SK-N-SH (cell line): ENCODE results near the gene RBBP9. TPM values are rescaled to one million over a fixed set of nuclear protein-coding genes. Genes with fewer than 3 reads are reported as not detected.

ENCODE experiments used
- CTCF ChIA-PET: fragments of 300-600, 350-600 bp; formaldehyde crosslinking; extraction: SDS; loops from one replicate; lab custom pipeline; 2021; lab: Yijun Ruan, JAX
- POLR2A ChIA-PET: fragments of 350-600 bp; sonication (Branson Sonifier 250); formaldehyde crosslinking; extraction: SDS; loops from one replicate; lab custom pipeline; 2020; ENCODE audit warnings: antibody characterized with exemption, inconsistent platforms; lab: Yijun Ruan, JAX
- DNase-seq: peaks from one replicate; pipeline ENCODE4 v3.0.0; 2012
- H2AFZ ChIP-seq: fragments of 200-600 bp; sonication (generic); 2 replicates; pipeline ENCODE4 v1.8.1; 2016; ENCODE audit warnings: antibody characterized with exemption, mild to moderate bottlenecking, low read depth
- H3F3A ChIP-seq: fragments of 200-600 bp; sonication (generic); replicated peaks from 2 replicates; pipeline ENCODE3; 2016; ENCODE audit warnings: antibody characterized with exemption, mild to moderate bottlenecking; ENCODE audit not compliant: insufficient read depth
- H3K27ac ChIP-seq, 2 experiments: fragments of 200-500 bp in 1 of 2; fragments of 200-600 bp in 1 of 2; sonication (Bioruptor generic) in 1 of 2; sonication (generic), shearing (Covaris generic) in 1 of 2; 2 replicates each; pipeline versions ENCODE4 v1.5.1 to v1.6.1; 2014 to 2016; ENCODE audit warnings: low read depth in 2 of 2, inconsistent platforms in 1 of 2, low read length in 1 of 2, mild to moderate bottlenecking in 1 of 2, mixed read lengths in 1 of 2
- H3K27me3 ChIP-seq: fragments of 200-600 bp; sonication (generic), shearing (Covaris generic); 2 replicates; pipeline ENCODE4 v1.6.1; 2016; ENCODE audit warnings: mixed run types; ENCODE audit not compliant: insufficient read depth
- H3K36me3 ChIP-seq, 2 experiments: fragments of 200-500 bp in 1 of 2; fragments of 200-600 bp in 1 of 2; sonication (Bioruptor generic) in 1 of 2; sonication (generic) in 1 of 2; replicated peaks in 1 of 2; 2 replicates each; pipeline versions ENCODE3 to v1.5.1; 2014 to 2016; ENCODE audit warnings: low read length in 1 of 2, mild to moderate bottlenecking in 1 of 2; ENCODE audit not compliant: insufficient read depth in 2 of 2, control insufficient read depth in 1 of 2
- H3K4me1 ChIP-seq, 2 experiments: fragments of 200-500 bp in 1 of 2; fragments of 200-600 bp in 1 of 2; sonication (Bioruptor generic) in 1 of 2; sonication (generic), shearing (Covaris generic) in 1 of 2; 2 replicates each; pipeline versions ENCODE4 v1.5.1 to v1.6.1; 2014 to 2016; ENCODE audit warnings: low read depth in 1 of 2, low read length in 1 of 2, mixed run types in 1 of 2; ENCODE audit not compliant: insufficient read depth in 2 of 2, control insufficient read depth in 1 of 2
- H3K4me2 ChIP-seq: fragments of 200-600 bp; sonication (generic), shearing (Covaris generic); 2 replicates; pipeline ENCODE4 v1.6.1; 2017; ENCODE audit warnings: mixed run types
- H3K4me3 ChIP-seq, 2 experiments: fragments of 200-500 bp in 1 of 2; fragments of 200-600 bp in 1 of 2; sonication (Bioruptor generic) in 1 of 2; sonication (generic), shearing (Covaris generic) in 1 of 2; 2 replicates each; pipeline versions ENCODE4 v1.5.1 to v1.8.1; 2014 to 2016; ENCODE audit warnings: low read depth in 2 of 2, inconsistent platforms in 1 of 2, low read length in 1 of 2, mild to moderate bottlenecking in 1 of 2, mixed read lengths in 1 of 2, moderate library complexity in 1 of 2
- H3K79me2 ChIP-seq: fragments of 200-600 bp; sonication (generic); 2 replicates; pipeline ENCODE4 v1.8.1; 2017; ENCODE audit warnings: mild to moderate bottlenecking; ENCODE audit not compliant: insufficient read depth
- H3K9ac ChIP-seq: fragments of 200-600 bp; sonication (generic); 2 replicates; pipeline ENCODE4 v1.6.1; 2017; ENCODE audit warnings: mixed run types
- H3K9me2 ChIP-seq: fragments of 200-600 bp; sonication (generic); 2 replicates; pipeline ENCODE4 v1.6.1; 2017; ENCODE audit warnings: mixed run types
- H3K9me3 ChIP-seq: fragments of 200-600 bp; sonication (generic); 2 replicates; pipeline ENCODE4 v1.6.1; 2017; ENCODE audit warnings: mixed run types, mild to moderate bottlenecking, moderate library complexity
- H4K20me1 ChIP-seq: fragments of 200-600 bp; sonication (generic); 2 replicates; pipeline ENCODE4 v1.6.1; 2017; ENCODE audit warnings: mild to moderate bottlenecking, mixed run types; ENCODE audit not compliant: insufficient read depth
- ELF1 ChIP-seq: IDR thresholded peaks from 2 replicates; pipeline ENCODE4 v1.4.0; 2012
- EP300 ChIP-seq, 2 experiments: IDR thresholded peaks; 2 replicates each; pipeline versions ENCODE4 v1.4.0 to v1.6.1; 2012; ENCODE audit warnings: borderline replicate concordance in 1 of 2, low read depth in 1 of 2, low read length in 1 of 2
- FOSL2 ChIP-seq: IDR thresholded peaks from 2 replicates; pipeline ENCODE4 v1.4.0; 2012; ENCODE audit warnings: low read depth, mild to moderate bottlenecking, moderate library complexity, borderline replicate concordance
- FOXJ3 ChIP-seq: sonication (generic); formaldehyde crosslinking; IDR thresholded peaks from 2 replicates; pipeline ENCODE4 v1.5.1; 2020; ENCODE audit warnings: mild to moderate bottlenecking, missing genetic modification reagents
- FOXM1 ChIP-seq: IDR thresholded peaks from 2 replicates; pipeline ENCODE4 v1.4.0; 2012; ENCODE audit warnings: low read depth, mild to moderate bottlenecking
- GABPA ChIP-seq: IDR thresholded peaks from 2 replicates; pipeline ENCODE4 v1.4.0; 2012; ENCODE audit warnings: low read depth, mild to moderate bottlenecking
- GATA2 ChIP-seq: sonication (generic); formaldehyde crosslinking; IDR thresholded peaks from 2 replicates; pipeline ENCODE4 v1.5.0; 2020; ENCODE audit warnings: mild to moderate bottlenecking, missing genetic modification reagents
- MAX ChIP-seq: IDR thresholded peaks from 2 replicates; pipeline ENCODE4 v1.4.0; 2012; ENCODE audit warnings: low read depth
- MEF2A ChIP-seq: IDR thresholded peaks from 2 replicates; pipeline ENCODE4 v1.4.0; 2012; ENCODE audit warnings: low read depth, borderline replicate concordance
- MXI1 ChIP-seq: IDR thresholded peaks from 2 replicates; pipeline ENCODE4 v1.6.1; 2012; ENCODE audit warnings: mild to moderate bottlenecking, low read depth, low read length, improper control_type of control experiment
- NFIC ChIP-seq: IDR thresholded peaks from 2 replicates; pipeline ENCODE4 v1.4.0; 2012; ENCODE audit warnings: borderline replicate concordance
- RFX5 ChIP-seq: IDR thresholded peaks from 2 replicates; pipeline ENCODE4 v1.6.1; 2012; ENCODE audit warnings: mild to moderate bottlenecking, improper control_type of control experiment, low read length
- TCF12 ChIP-seq: IDR thresholded peaks from 2 replicates; pipeline ENCODE4 v1.4.0; 2012
- USF1 ChIP-seq: IDR thresholded peaks from 2 replicates; pipeline ENCODE4 v1.4.0; 2012; ENCODE audit warnings: low read depth, borderline replicate concordance
- YY1 ChIP-seq: IDR thresholded peaks from 2 replicates; pipeline ENCODE4 v1.4.0; 2012; ENCODE audit warnings: low read depth, mild to moderate bottlenecking
- WGBS: methylation state at CpG from one replicate; pipeline ENCODE4 v1.1.6; 2017; ENCODE audit warnings: low lambda C conversion rate; 5-methylcytosine and 5-hydroxymethylcytosine counted together
- polyA plus RNA-seq, 3 experiments: library from polyadenylated mRNA; depleted of rRNA; stranded (reverse); fragments of >200 nt; gene quantifications; 2 replicates each; pipeline ENCODE4 v1.2.3, GENCODE V29; 2012
- TF ChIP-seq, protein P1 (sequence below): fragments of 150-350 bp; IDR thresholded peaks from 2 replicates; pipeline ENCODE4 v1.6.1; 2016; ENCODE audit warnings: mild to moderate bottlenecking, low read depth, low read length
- TF ChIP-seq, protein P2 (sequence below): fragments of 200-600 bp; sonication (generic); IDR thresholded peaks from 2 replicates; pipeline ENCODE4 v1.6.1; 2017; ENCODE audit warnings: antibody characterized with exemption, mild to moderate bottlenecking, moderate library complexity

RBBP9 gene
- polyA plus RNA-seq, 1 of the 3 experiments (the other 2 are of a cell fraction), result 7.5 TPM

- POLR2A ChIA-PET, result no interaction called here
- H3K4me2 ChIP-seq, result no peak overlapping the region
- TF ChIP-seq GABPA (no peak), NFIC (no peak), ELF1 (no peak), MAX (no peak), TCF12 (no peak), USF1 (no peak), RFX5 (no peak), MEF2A (no peak), YY1 (no peak), FOXM1 (no peak)
- TF ChIP-seq, protein P1, sequence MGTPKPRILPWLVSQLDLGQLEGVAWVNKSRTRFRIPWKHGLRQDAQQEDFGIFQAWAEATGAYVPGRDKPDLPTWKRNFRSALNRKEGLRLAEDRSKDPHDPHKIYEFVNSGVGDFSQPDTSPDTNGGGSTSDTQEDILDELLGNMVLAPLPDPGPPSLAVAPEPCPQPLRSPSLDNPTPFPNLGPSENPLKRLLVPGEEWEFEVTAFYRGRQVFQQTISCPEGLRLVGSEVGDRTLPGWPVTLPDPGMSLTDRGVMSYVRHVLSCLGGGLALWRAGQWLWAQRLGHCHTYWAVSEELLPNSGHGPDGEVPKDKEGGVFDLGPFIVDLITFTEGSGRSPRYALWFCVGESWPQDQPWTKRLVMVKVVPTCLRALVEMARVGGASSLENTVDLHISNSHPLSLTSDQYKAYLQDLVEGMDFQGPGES, result no peak
These were observed 46.2 kb upstream of the RBBP9 start for GRCh38 chr20:18543216-18543615.

GRCh38 chr20:18541741-18542140 lies 44.7 kb upstream of the RBBP9 start:
- no peaks in the 10 kb centered on the region for H3K4me1 ChIP-seq
- no peaks in the 10 kb centered on the region for H3K9me3 ChIP-seq
- no peak for DNase-seq
- no peak overlapping the region for H3K4me2 ChIP-seq
- no peaks in the 10 kb centered on the region for H3K9me2 ChIP-seq
- H3K36me3 ChIP-seq, result peaks cover 12 to 48% of the 10 kb centered on the region in 2 experiments
- no peaks in the 10 kb centered on the region for H3K79me2 ChIP-seq
- H3K4me3 ChIP-seq, result no peak overlapping the region
- no peaks in the 10 kb centered on the region for H4K20me1 ChIP-seq
- H3K27ac ChIP-seq, result no peak overlapping the region
- ChIA-PET POLR2A (no interaction called here), CTCF (no interaction called here)
- no peak overlapping the region for H2AFZ ChIP-seq
- WGBS, result 72% methylated on average over 5 of the region's 5 CpGs
- no peaks in the 10 kb centered on the region for H3K27me3 ChIP-seq
- H3F3A ChIP-seq, result no peaks in the 10 kb centered on the region
- TF ChIP-seq MEF2A (no peak), GATA2 (CRISPR knock-in tag) (no peak), NFIC (no peak), FOSL2 (no peak), TCF12 (no peak), EP300 (IDR thresholded peaks at IDR 0.05; ENCODE audit: borderline replicate concordance in 1 of 2, low read depth in 1 of 2, low read length in 1 of 2) (no peak), MXI1 (no peak), FOXJ3 (CRISPR knock-in tag) (no peak)
- TF ChIP-seq, protein P1, result no peak
- TF ChIP-seq, protein P2, sequence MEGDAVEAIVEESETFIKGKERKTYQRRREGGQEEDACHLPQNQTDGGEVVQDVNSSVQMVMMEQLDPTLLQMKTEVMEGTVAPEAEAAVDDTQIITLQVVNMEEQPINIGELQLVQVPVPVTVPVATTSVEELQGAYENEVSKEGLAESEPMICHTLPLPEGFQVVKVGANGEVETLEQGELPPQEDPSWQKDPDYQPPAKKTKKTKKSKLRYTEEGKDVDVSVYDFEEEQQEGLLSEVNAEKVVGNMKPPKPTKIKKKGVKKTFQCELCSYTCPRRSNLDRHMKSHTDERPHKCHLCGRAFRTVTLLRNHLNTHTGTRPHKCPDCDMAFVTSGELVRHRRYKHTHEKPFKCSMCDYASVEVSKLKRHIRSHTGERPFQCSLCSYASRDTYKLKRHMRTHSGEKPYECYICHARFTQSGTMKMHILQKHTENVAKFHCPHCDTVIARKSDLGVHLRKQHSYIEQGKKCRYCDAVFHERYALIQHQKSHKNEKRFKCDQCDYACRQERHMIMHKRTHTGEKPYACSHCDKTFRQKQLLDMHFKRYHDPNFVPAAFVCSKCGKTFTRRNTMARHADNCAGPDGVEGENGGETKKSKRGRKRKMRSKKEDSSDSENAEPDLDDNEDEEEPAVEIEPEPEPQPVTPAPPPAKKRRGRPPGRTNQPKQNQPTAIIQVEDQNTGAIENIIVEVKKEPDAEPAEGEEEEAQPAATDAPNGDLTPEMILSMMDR, result no peak
- H3K9ac ChIP-seq, result no peak overlapping the region

More at GRCh38 chr20:18543216-18543615, 46.2 kb upstream of the RBBP9 start:
- no peaks in the 10 kb centered on the region for H3F3A ChIP-seq
- no peaks in the 10 kb centered on the region for H3K9me3 ChIP-seq
- no peaks in the 10 kb centered on the region for H4K20me1 ChIP-seq
- H3K4me3 ChIP-seq, result no peak overlapping the region
- WGBS, result 96% methylated on average over 4 of the region's 4 CpGs
- H2AFZ ChIP-seq, result no peak overlapping the region
- no peaks in the 10 kb centered on the region for H3K27me3 ChIP-seq
- H3K9me2 ChIP-seq, result no peaks in the 10 kb centered on the region
- H3K79me2 ChIP-seq, result no peaks in the 10 kb centered on the region
- CTCF ChIA-PET, result no interaction called here
- no peak overlapping the region for H3K27ac ChIP-seq
- peaks cover 11 to 55% of the 10 kb centered on the region in 2 experiments for H3K36me3 ChIP-seq
- no peak overlapping the region for H3K9ac ChIP-seq
- H3K4me1 ChIP-seq, result no peaks in the 10 kb centered on the region
- DNase-seq, result no peak
